Panc1 (cell line): ENCODE data around the gene METRN. TPM values are rescaled to one million over a fixed set of nuclear protein-coding genes. Genes with fewer than 3 reads are reported as not detected.

Experiments
- ATAC-seq: fragments of 200-7000 bp; cut with Tn5 transposase; 2 replicates; pipeline ENCODE4 v1.9.1; 2020; ENCODE audit warnings: mild to moderate bottlenecking, moderate library complexity
- BruUV-seq: library from RNA; stranded (reverse); fragments of 400-500 nt; replicated peaks from 2 replicates; lab custom pipeline; 2021; lab: Mats Ljungman, UMichigan
- CTCF ChIA-PET: fragments of 300-600 bp; sonication (Branson Sonifier 250); formaldehyde crosslinking; loops from one replicate; lab custom pipeline; 2022; ENCODE audit warnings: antibody characterized with exemption; lab: Charles Lee
- POLR2A ChIA-PET: fragments of 300-600 bp; sonication (Branson Sonifier 250); formaldehyde crosslinking; loops from one replicate; lab custom pipeline; 2022; ENCODE audit warnings: antibody characterized with exemption; lab: Charles Lee
- DNase-seq: peaks from one replicate; pipeline ENCODE4 v3.0.0-alpha.2; 2010; ENCODE audit warnings: low read depth, low spot score
- H3K27ac ChIP-seq: 2 replicates; pipeline ENCODE4 v1.5.1; 2011; ENCODE audit warnings: mild to moderate bottlenecking, low read length, inconsistent platforms
- H3K27me3 ChIP-seq: fragments of 200-500 bp; sonication (Bioruptor generic); 2 replicates; pipeline ENCODE4 v1.6.0; 2014; ENCODE audit warnings: low read length, inconsistent platforms; ENCODE audit not compliant: control insufficient read depth, insufficient read depth
- H3K36me3 ChIP-seq: fragments of 200-500 bp; sonication (Bioruptor generic); 2 replicates; pipeline ENCODE4 v1.5.1; 2014; ENCODE audit warnings: inconsistent platforms, mild to moderate bottlenecking, low read length, moderate library complexity; ENCODE audit not compliant: control insufficient read depth, insufficient read depth
- H3K4me1 ChIP-seq: 2 replicates; pipeline ENCODE4 v1.5.1; 2011; ENCODE audit warnings: inconsistent platforms, mild to moderate bottlenecking, low read length, moderate library complexity; ENCODE audit not compliant: control insufficient read depth, insufficient read depth
- H3K4me3 ChIP-seq, 2 experiments: 2 replicates each; pipeline ENCODE4 v1.5.1; 2011 to 2012; ENCODE audit warnings: low read depth in 2 of 2, low read length in 2 of 2, mild to moderate bottlenecking in 2 of 2, inconsistent platforms in 1 of 2, moderate library complexity in 1 of 2
- H3K9me3 ChIP-seq: fragments of 200-500 bp; sonication (Bioruptor generic); 2 replicates; pipeline ENCODE4 v1.5.1; 2014; ENCODE audit warnings: low read depth, mild to moderate bottlenecking, inconsistent platforms, low read length, moderate library complexity; ENCODE audit not compliant: control insufficient read depth, insufficient read depth
- CTCF ChIP-seq: fragments of 450-650 bp; IDR thresholded peaks from 2 replicates; pipeline ENCODE4 v1.5.1; 2017; ENCODE audit warnings: mild to moderate bottlenecking
- POLR2AphosphoS5 ChIP-seq: IDR thresholded peaks from 2 replicates; pipeline ENCODE4 v1.6.1; 2012; ENCODE audit warnings: mild to moderate bottlenecking, low read depth, low read length, moderate library complexity
- REST ChIP-seq, 2 experiments: IDR thresholded peaks; 2 replicates each; pipeline ENCODE4 v1.6.1; 2011 to 2012; ENCODE audit warnings: low read depth in 2 of 2, control low read depth in 1 of 2, low read length in 1 of 2, mild to moderate bottlenecking in 1 of 2, moderate library complexity in 1 of 2; ENCODE audit not compliant: insufficient read depth in 1 of 2
- SIN3A ChIP-seq: IDR thresholded peaks from 2 replicates; pipeline ENCODE4 v1.6.1; 2012; ENCODE audit warnings: low read depth, mild to moderate bottlenecking, low read length, moderate library complexity, borderline replicate concordance; ENCODE audit not compliant: insufficient read depth
- TCF7L2 ChIP-seq: IDR thresholded peaks from 2 replicates; pipeline ENCODE4 v1.6.1; 2011; ENCODE audit warnings: mild to moderate bottlenecking, low read depth, low read length, inconsistent platforms
- in situ Hi-C: cut with HindIII; loops from 2 replicates; pipeline ENCODE4 v1.10.0; 2016; ENCODE audit warnings: low sequenced_read_pairs, low pct_unique_long_range_greater_than_20kb
- intact Hi-C: fragments of 100-400 bp; cut with micrococcal nuclease; formaldehyde crosslinking; loops from one replicate; pipeline ENCODE4 v1.10.0; 2022; ENCODE audit not compliant: unreplicated experiment
- total RNA-seq: library from RNA; stranded (reverse); gene quantifications from one replicate; pipeline ENCODE4 v1.2.1, GENCODE V29; 2021; ENCODE audit not compliant: unreplicated experiment

METRN gene
- total RNA-seq, 1 experiment from 2014 or later = 407 TPM

GRCh38 chr16:717450-718245 lies 2.7 kb downstream of the METRN start:
- no peak for ATAC-seq
- H3K4me1 ChIP-seq = peaks cover 46% of the 10 kb centered on the region
- no peak for DNase-seq
- BruUV-seq = no TSS peak
- no peaks in the 10 kb centered on the region; the same call in 1 of the 2 replicates for H3K36me3 ChIP-seq
- intact Hi-C loops (no loop called here), in situ Hi-C loops (no loop called here)
- H3K4me3 ChIP-seq = peak overlapping the region in 1 of 2 experiments; percentile 80; a peak in 1 of 4 replicates
- no peaks in the 10 kb centered on the region for H3K27me3 ChIP-seq
- CTCF ChIA-PET = no interaction called here
- POLR2A ChIA-PET = interaction anchor here (0.5 kb wide), 1 partner anchor 625 kb away, joined by 6 read pairs; no protein-coding TSS in a partner anchor
- H3K9me3 ChIP-seq = no peaks in the 10 kb centered on the region
- TF ChIP-seq CTCF = no peak
- no peak for TF ChIP-seq SIN3A
- TF ChIP-seq TCF7L2 = no peak
- no peak for TF ChIP-seq REST (IDR thresholded peaks at IDR 0.05; ENCODE audit: insufficient read depth in 1 of 2, low read depth in 2 of 2, low read length in 1 of 2)
- TF ChIP-seq POLR2AphosphoS5 = no peak
- peak overlapping the region; percentile 88 for H3K27ac ChIP-seq

GRCh38 chr16:718389-718788 lies 3.5 kb downstream of the METRN start:
- TF ChIP-seq SIN3A = no peak
- no peak for TF ChIP-seq CTCF
- TF ChIP-seq TCF7L2 = no peak
- no peak for TF ChIP-seq REST (IDR thresholded peaks at IDR 0.05; ENCODE audit: insufficient read depth in 1 of 2, low read depth in 2 of 2, low read length in 1 of 2)
- no peak; the same call in none of the 2 replicates for TF ChIP-seq POLR2AphosphoS5
- Histone ChIP-seq H3K27ac (peak overlapping the region; percentile 88), H3K9me3 (no peaks in the 10 kb centered on the region), H3K36me3 (no peaks in the 10 kb centered on the region; the same call in 1 of the 2 replicates), H3K27me3 (no peaks in the 10 kb centered on the region), H3K4me3 (no peak overlapping the region), H3K4me1 (peaks cover 46% of the 10 kb centered on the region)
- no TSS peak for BruUV-seq
- DNase-seq = no peak
- in situ Hi-C loops = no loop called here
- intact Hi-C loops = no loop called here
- ChIA-PET POLR2A (no interaction called here), CTCF (no interaction called here)
- no peak for ATAC-seq
